Uterus (tissue), 2 donors: ENCODE measurements around the gene AP3D1.
"Not testable (repeated sequence)": the region's sequence is repeated elsewhere in the genome, so short reads cannot be mapped to it uniquely, and the experiment has no call there.

Experiments
- POLR2A ChIP-seq, 2 donors: fragments of 450-650 bp; IDR thresholded peaks; one replicate each; pipeline ENCODE4 v1.6.1; 2016; ENCODE audit warnings: antibody characterized with exemption in 2 of 2, mild to moderate bottlenecking in 1 of 2, moderate library complexity in 1 of 2
- TF ChIP-seq, protein P1 (sequence below), 4 experiments: fragments of 200-600 bp in 2 of 4; fragments of 450-650 bp in 2 of 4; sonication (generic) in 2 of 4; IDR thresholded peaks; one replicate each; pipeline ENCODE4 v1.5.1; 2016 to 2019; ENCODE audit warnings: antibody characterized with exemption in 4 of 4, mild to moderate bottlenecking in 2 of 4, moderate library complexity in 1 of 4

DNA sequence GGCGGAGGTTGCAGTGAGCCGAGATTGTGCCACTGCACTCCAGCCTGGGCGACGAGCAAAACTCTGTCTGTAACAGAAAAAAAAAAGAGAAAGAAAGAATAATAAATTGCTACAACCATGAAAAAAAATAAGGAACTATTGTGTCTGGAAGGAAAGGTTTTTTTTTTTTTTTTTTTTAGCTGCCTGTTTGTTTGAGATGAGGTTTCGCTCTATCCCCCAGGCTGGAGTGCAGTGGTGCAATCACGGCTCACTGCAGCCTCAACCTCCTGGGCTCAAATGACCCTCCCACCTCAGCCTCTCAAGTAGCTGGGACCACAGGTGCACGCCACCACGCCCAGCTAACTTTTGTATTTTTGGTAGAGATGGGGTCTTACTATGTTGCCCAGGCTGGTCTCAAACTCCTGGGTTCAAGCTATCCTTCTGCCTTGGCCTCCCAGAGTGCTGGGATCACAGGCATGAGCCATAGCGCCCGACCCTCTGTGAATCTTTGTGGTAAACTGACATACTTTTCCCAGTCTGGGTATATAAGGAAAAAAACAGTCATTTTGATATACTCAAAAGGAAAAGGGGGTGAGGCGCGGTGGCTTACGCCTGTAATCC is 59.3 kb downstream of the AP3D1 start:
- TF ChIP-seq, protein P1, sequence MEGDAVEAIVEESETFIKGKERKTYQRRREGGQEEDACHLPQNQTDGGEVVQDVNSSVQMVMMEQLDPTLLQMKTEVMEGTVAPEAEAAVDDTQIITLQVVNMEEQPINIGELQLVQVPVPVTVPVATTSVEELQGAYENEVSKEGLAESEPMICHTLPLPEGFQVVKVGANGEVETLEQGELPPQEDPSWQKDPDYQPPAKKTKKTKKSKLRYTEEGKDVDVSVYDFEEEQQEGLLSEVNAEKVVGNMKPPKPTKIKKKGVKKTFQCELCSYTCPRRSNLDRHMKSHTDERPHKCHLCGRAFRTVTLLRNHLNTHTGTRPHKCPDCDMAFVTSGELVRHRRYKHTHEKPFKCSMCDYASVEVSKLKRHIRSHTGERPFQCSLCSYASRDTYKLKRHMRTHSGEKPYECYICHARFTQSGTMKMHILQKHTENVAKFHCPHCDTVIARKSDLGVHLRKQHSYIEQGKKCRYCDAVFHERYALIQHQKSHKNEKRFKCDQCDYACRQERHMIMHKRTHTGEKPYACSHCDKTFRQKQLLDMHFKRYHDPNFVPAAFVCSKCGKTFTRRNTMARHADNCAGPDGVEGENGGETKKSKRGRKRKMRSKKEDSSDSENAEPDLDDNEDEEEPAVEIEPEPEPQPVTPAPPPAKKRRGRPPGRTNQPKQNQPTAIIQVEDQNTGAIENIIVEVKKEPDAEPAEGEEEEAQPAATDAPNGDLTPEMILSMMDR (IDR thresholded peaks at IDR 0.05), result not testable (repeated sequence)
- not testable (repeated sequence) for TF ChIP-seq POLR2A (IDR thresholded peaks at IDR 0.05)
